AG09319 (cell line): ENCODE results near the gene RBPMS2.

Experiments used
- DNase-seq: peaks from one replicate; pipeline ENCODE4 v3.0.0-alpha.2; 2010; ENCODE audit warnings: low read depth; ENCODE audit errors: extremely low read depth
- CTCF ChIP-seq: IDR thresholded peaks from 2 replicates; pipeline ENCODE4 v1.5.1; 2011; ENCODE audit warnings: low read depth, mild to moderate bottlenecking, inconsistent platforms, low read length, moderate library complexity

The RBPMS2 gene

GRCh38 chr15:64780600-64781156, 5.3 kb upstream of the RBPMS2 start:
- no peak for DNase-seq
- no peak for TF ChIP-seq CTCF

- no peak for TF ChIP-seq CTCF
These were observed 4.2 kb upstream of the RBPMS2 start for GRCh38 chr15:64779630-64780029.

GRCh38 chr15:64779024-64779423, 3.6 kb upstream of the RBPMS2 start:
- DNase-seq: no peak
- no peak for TF ChIP-seq CTCF

More at GRCh38 chr15:64779630-64780029, 4.2 kb upstream of the RBPMS2 start:
- DNase-seq: no peak

- DNase-seq: no peak
- no peak for TF ChIP-seq CTCF
These were observed 1.0 kb upstream of the RBPMS2 start for GRCh38 chr15:64776402-64776786.

- no peak for DNase-seq
- no peak for TF ChIP-seq CTCF
These were observed 528 bp downstream of the RBPMS2 start for GRCh38 chr15:64774629-64775493.

- no peak for TF ChIP-seq CTCF
- DNase-seq: no peak
These were observed 1.3 kb downstream of the RBPMS2 start for GRCh38 chr15:64774037-64774628.

GRCh38 chr15:64773606-64774005, 1.8 kb downstream of the RBPMS2 start:
- TF ChIP-seq CTCF: no peak
- no peak for DNase-seq
